ENCODE results near the gene GOLGA7B. TPM values are rescaled to one million over a fixed set of nuclear protein-coding genes. Genes with fewer than 3 reads are reported as not detected.

GOLGA7B gene
- total RNA-seq, 1 donor from 2014 or later = 0.05 TPM

GRCh38 chr10:97870990-97871389 is 21.3 kb downstream of the GOLGA7B start:
- no peak for DNase-seq (ENCODE audit: extremely low spot score, unreplicated experiment)
- no peak overlapping the region for H3K4me3 Mint-ChIP-seq (ENCODE audit: unreplicated experiment)
- peaks cover 29% of the 10 kb centered on the region for H3K27me3 Mint-ChIP-seq (ENCODE audit: unreplicated experiment)
- H3K27ac Mint-ChIP-seq (ENCODE audit: unreplicated experiment) = no peak overlapping the region
- peaks cover 20% of the 10 kb centered on the region for H3K4me1 Mint-ChIP-seq (ENCODE audit: unreplicated experiment)
- no peaks in the 10 kb centered on the region for H3K36me3 Mint-ChIP-seq (ENCODE audit: unreplicated experiment)
- no peak for TF ChIP-seq CTCF (IDR thresholded peaks at IDR 0.05)
- no peaks in the 10 kb centered on the region for H3K9me3 Mint-ChIP-seq (ENCODE audit: unreplicated experiment)

- Mint-ChIP-seq H3K27me3 (ENCODE audit: unreplicated experiment) (peaks cover 29% of the 10 kb centered on the region), H3K9me3 (ENCODE audit: unreplicated experiment) (no peaks in the 10 kb centered on the region), H3K4me3 (ENCODE audit: unreplicated experiment) (no peak overlapping the region), H3K36me3 (ENCODE audit: unreplicated experiment) (no peaks in the 10 kb centered on the region), H3K27ac (ENCODE audit: unreplicated experiment) (no peak overlapping the region), H3K4me1 (ENCODE audit: unreplicated experiment) (peaks cover 19% of the 10 kb centered on the region)
- no peak for TF ChIP-seq CTCF (IDR thresholded peaks at IDR 0.05)
- DNase-seq (ENCODE audit: extremely low spot score, unreplicated experiment) = no peak
Measured at GRCh38 chr10:97873569-97873968, 23.9 kb downstream of the GOLGA7B start.

- TF ChIP-seq CTCF (IDR thresholded peaks at IDR 0.05) = no peak
- Mint-ChIP-seq H3K36me3 (ENCODE audit: unreplicated experiment) (no peaks in the 10 kb centered on the region), H3K4me1 (ENCODE audit: unreplicated experiment) (peaks cover 11% of the 10 kb centered on the region), H3K27me3 (ENCODE audit: unreplicated experiment) (peaks cover 29% of the 10 kb centered on the region), H3K9me3 (ENCODE audit: unreplicated experiment) (no peaks in the 10 kb centered on the region), H3K4me3 (ENCODE audit: unreplicated experiment) (no peak overlapping the region), H3K27ac (ENCODE audit: unreplicated experiment) (no peak overlapping the region)
- DNase-seq (ENCODE audit: extremely low spot score, unreplicated experiment) = no peak
Measured at GRCh38 chr10:97874332-97874731, 24.7 kb downstream of the GOLGA7B start.

- DNase-seq (ENCODE audit: extremely low spot score, unreplicated experiment) = no peak
- Mint-ChIP-seq H3K9me3 (ENCODE audit: unreplicated experiment) (no peaks in the 10 kb centered on the region), H3K4me1 (ENCODE audit: unreplicated experiment) (peaks cover 7% of the 10 kb centered on the region), H3K27ac (ENCODE audit: unreplicated experiment) (peak overlapping the region; percentile 27), H3K27me3 (ENCODE audit: unreplicated experiment) (peaks cover 22% of the 10 kb centered on the region), H3K36me3 (ENCODE audit: unreplicated experiment) (no peaks in the 10 kb centered on the region), H3K4me3 (ENCODE audit: unreplicated experiment) (no peak overlapping the region)
- no peak for TF ChIP-seq CTCF (IDR thresholded peaks at IDR 0.05)
Measured at GRCh38 chr10:97875391-97875790, 25.7 kb downstream of the GOLGA7B start.

GRCh38 chr10:97876402-97876801 is 26.8 kb downstream of the GOLGA7B start:
- Mint-ChIP-seq H3K9me3 (ENCODE audit: unreplicated experiment) (no peaks in the 10 kb centered on the region), H3K4me3 (ENCODE audit: unreplicated experiment) (no peak overlapping the region), H3K27ac (ENCODE audit: unreplicated experiment) (no peak overlapping the region), H3K27me3 (ENCODE audit: unreplicated experiment) (peaks cover 14% of the 10 kb centered on the region), H3K4me1 (ENCODE audit: unreplicated experiment) (peaks cover 8% of the 10 kb centered on the region), H3K36me3 (ENCODE audit: unreplicated experiment) (no peaks in the 10 kb centered on the region)
- no peak for TF ChIP-seq CTCF (IDR thresholded peaks at IDR 0.05)
- no peak for DNase-seq (ENCODE audit: extremely low spot score, unreplicated experiment)

Measured in osteocyte (in vitro differentiated cells).